K562 (cell line): Measurements from ENCODE around the gene LCP2. TPM values are rescaled to one million over a fixed set of nuclear protein-coding genes. Genes with fewer than 3 reads are reported as not detected.

Experiments
- ATAC-seq: fragments of 200-7000 bp; cut with Tn5 transposase; 3 replicates; pipeline ENCODE4 v1.9.1; 2020; ENCODE audit warnings: moderate library complexity
- BruUV-seq: library from RNA; stranded (reverse); fragments of 400-500 nt; replicated peaks from 2 replicates; lab custom pipeline; 2021; lab: Mats Ljungman, UMichigan
- CTCF ChIA-PET: fragments of 300-600 bp; formaldehyde crosslinking; extraction: SDS; loops from one replicate; lab custom pipeline; 2021; ENCODE audit warnings: low intra/inter-chr PET ratio; lab: Yijun Ruan, JAX
- POLR2A ChIA-PET: fragments of 300-600, 350-650 bp; sonication (Branson Sonifier 250); formaldehyde crosslinking; extraction: SDS; loops from one replicate; lab custom pipeline; 2021; ENCODE audit warnings: antibody characterized with exemption, inconsistent platforms; lab: Yijun Ruan, JAX
- DNase-seq, 4 experiments: peaks; one replicate each; pipeline versions ENCODE4 v3.0.0 to v3.0.0-alpha.2; 2011 to 2018; ENCODE audit warnings: low spot score in 3 of 4, mixed read lengths in 3 of 4; ENCODE audit errors: extremely low read depth in 1 of 4
- FAIRE-seq: peaks from 2 replicates; lab custom pipeline; 2011; peaks lifted over from hg19 to GRCh38; lab: Jason Lieb, UNC
- H2AFZ ChIP-seq: 2 replicates; pipeline ENCODE4 v1.6.0; 2011; ENCODE audit warnings: low read depth, low read length, control low read depth, inconsistent platforms
- H3K27ac ChIP-seq: fragments of 200-600 bp; 3 replicates; pipeline ENCODE4 v1.8.0; 2011; ENCODE audit warnings: low read depth, mild to moderate bottlenecking, control low read depth, inconsistent platforms, low read length, moderate library complexity, mixed read lengths; ENCODE audit errors: extremely low read depth
- H3K27me3 ChIP-seq, 2 experiments: fragments of 300-600 bp in 1 of 2; 2 replicates in 1 of 2; 3 replicates in 1 of 2; pipeline versions ENCODE4 v1.6.0 to v1.8.0; 2011; ENCODE audit warnings: inconsistent platforms in 2 of 2, low read length in 2 of 2, mild to moderate bottlenecking in 1 of 2, mixed read lengths in 1 of 2, moderate library complexity in 1 of 2; ENCODE audit not compliant: control insufficient read depth in 2 of 2, insufficient read depth in 2 of 2
- H3K36me3 ChIP-seq: fragments of 300-600 bp; 3 replicates; pipeline ENCODE4 v1.8.0; 2011; ENCODE audit warnings: mild to moderate bottlenecking, low read length, inconsistent platforms; ENCODE audit not compliant: control insufficient read depth, insufficient read depth
- H3K4me1 ChIP-seq, 2 experiments: fragments of 200-600 bp in 1 of 2; replicated peaks in 1 of 2; 2 replicates in 1 of 2; 3 replicates in 1 of 2; pipeline versions ENCODE4 v1.5.1 to v1.8.0; 2011; ENCODE audit warnings: inconsistent platforms in 2 of 2, low read length in 2 of 2, mild to moderate bottlenecking in 1 of 2, mixed read lengths in 1 of 2, moderate library complexity in 1 of 2; ENCODE audit not compliant: control insufficient read depth in 2 of 2, insufficient read depth in 2 of 2
- H3K4me2 ChIP-seq: 2 replicates; pipeline ENCODE4 v1.6.1; 2011; ENCODE audit warnings: low read length, control low read depth, inconsistent platforms, mixed read lengths; ENCODE audit not compliant: insufficient read depth
- H3K4me3 ChIP-seq: fragments of 200-600 bp; sonication (generic), shearing (Covaris generic); 2 replicates; pipeline ENCODE4 v1.5.1; 2016; ENCODE audit warnings: control low read depth, inconsistent platforms
- H3K79me2 ChIP-seq: fragments of 200-600 bp; 3 replicates; pipeline ENCODE4 v1.8.0; 2011; ENCODE audit warnings: low read length, inconsistent platforms; ENCODE audit not compliant: control insufficient read depth, insufficient read depth
- H3K9ac ChIP-seq, 2 experiments: 2 replicates each; pipeline versions ENCODE4 v1.6.0 to v1.6.1; 2011; ENCODE audit warnings: low read depth in 2 of 2, low read length in 2 of 2, control low read depth in 1 of 2, inconsistent platforms in 1 of 2, mild to moderate bottlenecking in 1 of 2, mixed read lengths in 1 of 2; ENCODE audit not compliant: insufficient read depth in 1 of 2
- H3K9me1 ChIP-seq: one replicate; pipeline ENCODE4 v1.6.0; 2011; ENCODE audit warnings: inconsistent platforms, mild to moderate bottlenecking, low read length, moderate library complexity; ENCODE audit not compliant: control insufficient read depth, insufficient read depth
- H3K9me3 ChIP-seq: replicated peaks from 2 replicates; pipeline ENCODE4 v1.5.1; 2011; ENCODE audit warnings: low read depth, low read length, inconsistent platforms; ENCODE audit not compliant: control insufficient read depth, insufficient read depth
- H4K20me1 ChIP-seq: replicated peaks from 2 replicates; pipeline ENCODE4 v1.6.1; 2011; ENCODE audit warnings: low read length, inconsistent platforms, mixed read lengths; ENCODE audit not compliant: control insufficient read depth, insufficient read depth
- ARID1B ChIP-seq: fragments of 450-650 bp; IDR thresholded peaks from 2 replicates; pipeline ENCODE4 v1.6.1; 2016; ENCODE audit warnings: antibody characterized with exemption, mild to moderate bottlenecking, inconsistent platforms
- C11orf30 ChIP-seq: fragments of 450-650 bp; IDR thresholded peaks from 2 replicates; pipeline ENCODE4 v1.6.1; 2016; ENCODE audit warnings: low read depth, mild to moderate bottlenecking
- CAMTA2 ChIP-seq: fragments of 250-450 bp; sonication (Bioruptor Pico); conservative IDR thresholded peaks from 2 replicates; pipeline ENCODE4 v1.5.1; 2022
- CTCF ChIP-seq, 3 experiments: IDR thresholded peaks in 2 of 3; conservative IDR thresholded peaks in 1 of 3; 2 replicates each; pipeline ENCODE4 v1.5.1; 2011 to 2012; ENCODE audit warnings: low read length in 3 of 3, mild to moderate bottlenecking in 3 of 3, control low read depth in 2 of 3, improper control_type of control experiment in 1 of 3, inconsistent platforms in 1 of 3, low read depth in 1 of 3, mixed read lengths in 1 of 3, moderate library complexity in 1 of 3; ENCODE audit not compliant: insufficient read depth in 2 of 3
- HDAC2 ChIP-seq: fragments of 450-650 bp; IDR thresholded peaks from 2 replicates; pipeline ENCODE4 v1.6.1; 2016; ENCODE audit warnings: mild to moderate bottlenecking
- KLF16 ChIP-seq: IDR thresholded peaks from 2 replicates; pipeline ENCODE4 v1.6.1; 2016; ENCODE audit warnings: antibody characterized with exemption
- MAFF ChIP-seq: IDR thresholded peaks from 2 replicates; pipeline ENCODE4 v1.6.1; 2012; ENCODE audit warnings: low read length, improper control_type of control experiment
- MAFG ChIP-seq: fragments of 450-650 bp; conservative IDR thresholded peaks from 2 replicates; pipeline ENCODE4 v1.6.1; 2016; ENCODE audit warnings: missing genetic modification characterization, missing compliant biosample characterization
- MEIS2 ChIP-seq: fragments of 450-650 bp; IDR thresholded peaks from 2 replicates; pipeline ENCODE4 v1.6.1; 2014; ENCODE audit warnings: mild to moderate bottlenecking; ENCODE audit not compliant: partially characterized antibody
- RBM25 ChIP-seq: fragments of 200-400 bp; formaldehyde crosslinking; IDR thresholded peaks from 2 replicates; pipeline ENCODE4 v1.6.1; 2018; ENCODE audit warnings: low read length, low read depth, moderate library complexity; ENCODE audit not compliant: severe bottlenecking
- SMC3 ChIP-seq: conservative IDR thresholded peaks from 2 replicates; pipeline ENCODE4 v1.6.1; 2011; ENCODE audit warnings: low read depth, low read length, improper control_type of control experiment; ENCODE audit not compliant: insufficient read depth
- STAG1 ChIP-seq: sonication (generic); formaldehyde crosslinking; IDR thresholded peaks from 2 replicates; pipeline ENCODE4 v1.5.0; 2020; ENCODE audit warnings: missing genetic modification reagents, borderline replicate concordance
- ZFP36 ChIP-seq: fragments of 150-350 bp; IDR thresholded peaks from 2 replicates; pipeline ENCODE4 v1.6.1; 2018; ENCODE audit warnings: low read length, low read depth; ENCODE audit not compliant: partially characterized antibody
- ZNF561 ChIP-seq: fragments of 450-650 bp; formaldehyde crosslinking; conservative IDR thresholded peaks from 2 replicates; pipeline ENCODE4 v1.4.0; 2020; ENCODE audit warnings: mild to moderate bottlenecking, moderate library complexity
- WGBS: fragments of 100-300 bp; shearing (Covaris generic); methylation state at CpG from one replicate; pipeline ENCODE4 v1.1.6; 2016; ENCODE audit warnings: low coverage, mixed read lengths; ENCODE audit not compliant: insufficient coverage; ENCODE audit errors: missing lambda C conversion rate; 5-methylcytosine and 5-hydroxymethylcytosine counted together
- in situ Hi-C: fragments of 300-500 bp; cut with MboI; formaldehyde crosslinking; loops from 4 replicates; pipeline ENCODE4 v1.15.0; 2018; ENCODE audit warnings: inconsistent platforms, mixed read lengths
- intact Hi-C: fragments of 100-400 bp; cut with micrococcal nuclease; formaldehyde crosslinking; loops from 2 replicates; pipeline ENCODE4 v1.14.2; 2022
- polyA plus RNA-seq, 8 experiments: library from polyadenylated mRNA; depleted of rRNA in 4 of 8; stranded (reverse) in 5 of 8; unstranded in 3 of 8; fragments of >200 nt; fragmentation: Nextera tagmentation in 2 of 8; fragmentation: Illumina TruSeq in 1 of 8; extraction: Ambion mirVana in 2 of 8; extraction: Trizol in 1 of 8; gene quantifications; 2 replicates each; pipeline versions ENCODE4 v1.2.1 to v1.2.3, GENCODE V29; 2011 to 2014; ENCODE audit warnings: inconsistent platforms in 1 of 8, missing spikeins in 1 of 8
- total RNA-seq, 7 experiments: library from RNA; depleted of rRNA in 6 of 7; stranded (reverse); fragments of >200 nt in 6 of 7; fragmentation: Illumina TruSeq in 2 of 7; extraction: Trizol in 2 of 7; gene quantifications; 2 replicates each; pipeline versions ENCODE4 v1.2.1 to v1.2.3, GENCODE V29; 2011 to 2021; ENCODE audit warnings: low replicate concordance in 1 of 7
- TF ChIP-seq, protein P1 (sequence below): fragments of 450-650 bp; formaldehyde crosslinking; IDR thresholded peaks from 2 replicates; pipeline ENCODE4 v1.4.0; 2020; ENCODE audit warnings: mild to moderate bottlenecking, moderate library complexity

The LCP2 gene
- total and polyA plus RNA-seq, 9 of the 15 experiments (the other 6 are each of a cell fraction or from before 2014, with no cell fraction given), result 4.0 to 31.3 (median 14.6) TPM

DNA sequence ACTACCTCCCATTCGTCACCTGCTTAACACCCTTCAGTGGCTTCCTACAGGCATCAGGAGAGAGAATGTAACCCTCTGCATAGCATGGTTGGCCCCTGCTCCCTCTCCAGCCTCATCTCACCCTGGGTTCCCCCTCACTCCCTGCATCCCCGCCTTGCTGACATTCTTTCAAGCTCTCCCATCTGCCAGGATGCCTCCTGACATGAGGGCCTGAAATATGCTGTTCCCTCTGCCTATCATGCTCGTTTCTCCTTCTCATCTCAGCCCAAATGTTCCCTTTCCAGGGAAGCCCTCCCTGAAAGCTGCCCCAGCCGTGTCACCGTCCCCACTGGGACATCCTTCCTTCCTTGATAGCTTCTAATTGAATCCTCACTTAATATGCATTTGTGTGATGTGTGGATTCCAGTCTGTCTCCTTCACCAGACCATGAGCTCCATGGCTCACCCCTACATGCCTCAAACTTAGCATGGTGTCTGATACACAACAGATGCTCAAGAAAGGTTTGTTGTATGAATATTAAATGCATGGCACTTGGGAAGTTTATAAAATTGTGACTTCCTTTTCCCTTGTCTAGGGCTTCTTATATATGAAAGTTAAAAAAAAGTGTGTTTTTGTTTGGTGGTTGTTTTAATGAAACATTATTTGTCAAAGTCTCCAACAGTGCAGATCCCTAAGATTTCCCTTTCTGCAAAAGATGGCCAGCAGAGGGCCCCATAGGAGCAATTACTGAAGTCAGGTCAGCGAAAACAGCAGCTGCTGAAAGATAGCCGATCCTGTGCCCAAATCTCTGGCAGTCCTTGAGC is 72.0 kb downstream of the LCP2 start:
- ATAC-seq, result peak; percentile 93
- Histone ChIP-seq H3K36me3 (no peaks in the 10 kb centered on the region), H2AFZ (no peak overlapping the region), H3K9ac (no peak overlapping the region), H3K4me1 (no peaks in the 10 kb centered on the region), H3K9me1 (no peaks in the 10 kb centered on the region), H3K4me2 (no peak overlapping the region), H3K79me2 (no peaks in the 10 kb centered on the region), H3K27ac (no peak overlapping the region), H4K20me1 (no peaks in the 10 kb centered on the region; the same call in 1 of the 2 replicates), H3K27me3 (no peaks in the 10 kb centered on the region), H3K4me3 (no peak overlapping the region), H3K9me3 (no peaks in the 10 kb centered on the region)
- BruUV-seq, result no TSS peak
- intact Hi-C loops (loop anchor here (1.0 to 5.0 kb wide), 4 partner anchors 43 to 397 kb away; no protein-coding TSS in a partner anchor), in situ Hi-C loops (loop anchor here (5.0 to 10.0 kb wide), 3 partner anchors 112 to 399 kb away; no protein-coding TSS in a partner anchor)
- DNase-seq, result peak; percentile 68 to 77 (median 72)
- CTCF ChIA-PET, result interaction anchor here (1.1 to 4.2 kb wide), 5 partner anchors 113 to 398 kb away, joined by 3 to 58 read pairs (median 5); no protein-coding TSS in a partner anchor
- POLR2A ChIA-PET, result no interaction called here
- 7% methylated on average over 7 of the region's 7 CpGs for WGBS
- FAIRE-seq, result peak; percentile 94
- TF ChIP-seq RBM25 (peak; percentile 11), ZFP36 (peak; percentile 71), MAFG (tag) (0 out of 2 replicates have a peak, but pooled peaks have one; percentile 6), ARID1B (no peak), HDAC2 (no peak), KLF16 (0 out of 2 replicates have a peak, but pooled peaks have one; percentile 20), MAFF (peak; percentile 12; the same call in 1 of the 2 replicates), MEIS2 (peak; percentile 52), CTCF (IDR thresholded peaks at IDR 0.05 in 2 of 3, conservative IDR thresholded peaks at IDR 0.05 in 1 of 3; ENCODE audit: insufficient read depth in 2 of 3, low read depth in 1 of 3, low read length in 3 of 3) (peak; percentile 76 to 91 (median 86)), ZNF561 (CRISPR knock-in tag) (no peak), STAG1 (CRISPR knock-in tag) (peak; percentile 74; the same call in 1 of the 2 replicates), C11orf30 (0 out of 2 replicates have a peak, but pooled peaks have one; percentile 4), CAMTA2 (no peak), SMC3 (peak; percentile 84)
- TF ChIP-seq, protein P1, sequence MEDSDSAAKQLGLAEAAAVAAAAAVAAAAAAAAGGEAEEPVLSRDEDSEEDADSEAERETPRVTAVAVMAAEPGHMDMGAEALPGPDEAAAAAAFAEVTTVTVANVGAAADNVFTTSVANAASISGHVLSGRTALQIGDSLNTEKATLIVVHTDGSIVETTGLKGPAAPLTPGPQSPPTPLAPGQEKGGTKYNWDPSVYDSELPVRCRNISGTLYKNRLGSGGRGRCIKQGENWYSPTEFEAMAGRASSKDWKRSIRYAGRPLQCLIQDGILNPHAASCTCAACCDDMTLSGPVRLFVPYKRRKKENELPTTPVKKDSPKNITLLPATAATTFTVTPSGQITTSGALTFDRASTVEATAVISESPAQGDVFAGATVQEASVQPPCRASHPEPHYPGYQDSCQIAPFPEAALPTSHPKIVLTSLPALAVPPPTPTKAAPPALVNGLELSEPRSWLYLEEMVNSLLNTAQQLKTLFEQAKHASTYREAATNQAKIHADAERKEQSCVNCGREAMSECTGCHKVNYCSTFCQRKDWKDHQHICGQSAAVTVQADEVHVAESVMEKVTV (CRISPR knock-in tag), result peak; percentile 93
